WTC11 (cell line): ENCODE data around the gene ADAM17. TPM values are rescaled to one million over a fixed set of nuclear protein-coding genes. Genes with fewer than 3 reads are reported as not detected.
A peak's percentile ranks its signal among the peaks of the same experiment; 100 is the strongest.

Experiments
- ATAC-seq: fragments of 200-7000 bp; cut with Tn5 transposase; 2 replicates; pipeline ENCODE4 v1.10.0; 2021; ENCODE audit warnings: mild to moderate bottlenecking, moderate library complexity
- CTCF ChIA-PET: fragments of 300-600 bp; sonication (Branson Sonifier 250); formaldehyde crosslinking; loops from one replicate; lab custom pipeline; 2021; ENCODE audit warnings: antibody characterized with exemption; lab: Charles Lee
- POLR2A ChIA-PET: fragments of 350-600 bp; sonication (Branson Sonifier 250); formaldehyde crosslinking; loops from one replicate; lab custom pipeline; 2021; ENCODE audit warnings: antibody characterized with exemption; lab: Charles Lee
- DNase-seq: peaks from one replicate; pipeline ENCODE4 v3.0.0; 2021; ENCODE audit warnings: low spot score
- H3K27ac Mint-ChIP-seq: 2 replicates; pipeline ENCODE4 v1.8.0; 2021; ENCODE audit warnings: mixed read lengths
- H3K27me3 Mint-ChIP-seq: 2 replicates; pipeline ENCODE4 v1.8.0; 2021; ENCODE audit warnings: low read depth, mild to moderate bottlenecking, moderate library complexity, mixed read lengths
- H3K36me3 Mint-ChIP-seq: 2 replicates; pipeline ENCODE4 v1.8.0; 2021; ENCODE audit warnings: mixed read lengths
- H3K4me1 Mint-ChIP-seq: 2 replicates; pipeline ENCODE4 v1.8.0; 2022; ENCODE audit warnings: mixed read lengths
- H3K4me3 Mint-ChIP-seq: 2 replicates; pipeline ENCODE4 v1.8.0; 2021; ENCODE audit warnings: mild to moderate bottlenecking, moderate library complexity, mixed read lengths
- H3K9me3 Mint-ChIP-seq: 2 replicates; pipeline ENCODE4 v1.8.0; 2021; ENCODE audit warnings: mixed read lengths
- AFF4 ChIP-seq: sonication (generic); formaldehyde crosslinking; IDR thresholded peaks from 2 replicates; pipeline ENCODE4 v1.8.1; 2023; ENCODE audit warnings: mild to moderate bottlenecking, missing genetic modification reagents, borderline replicate concordance
- CBFB ChIP-seq: sonication (generic); formaldehyde crosslinking; IDR thresholded peaks from 2 replicates; pipeline ENCODE4 v1.8.1; 2022; ENCODE audit warnings: mild to moderate bottlenecking, low read depth, missing genetic modification reagents
- CREM ChIP-seq: sonication (generic); formaldehyde crosslinking; IDR thresholded peaks from 2 replicates; pipeline ENCODE4 v1.8.1; 2022; ENCODE audit warnings: mild to moderate bottlenecking, missing genetic modification reagents, moderate library complexity
- E2F4 ChIP-seq: sonication (generic); formaldehyde crosslinking; IDR thresholded peaks from 2 replicates; pipeline ENCODE4 v1.8.1; 2022; ENCODE audit warnings: low read depth, mild to moderate bottlenecking, moderate library complexity, missing genetic modification reagents, borderline replicate concordance
- ELF4 ChIP-seq: sonication (generic); formaldehyde crosslinking; IDR thresholded peaks from 2 replicates; pipeline ENCODE4 v1.8.1; 2022; ENCODE audit warnings: low read depth, mild to moderate bottlenecking, moderate library complexity, missing genetic modification reagents
- EMX1 ChIP-seq: fragments of 250-450 bp; sonication (Bioruptor Pico); IDR thresholded peaks from 2 replicates; pipeline ENCODE4 v1.8.0; 2021; ENCODE audit warnings: mild to moderate bottlenecking
- ERG ChIP-seq: fragments of 250-450 bp; sonication (Bioruptor Pico); IDR thresholded peaks from 2 replicates; pipeline ENCODE4 v1.8.0; 2021; ENCODE audit warnings: mild to moderate bottlenecking
- FOXK1 ChIP-seq: sonication (generic); formaldehyde crosslinking; IDR thresholded peaks from 2 replicates; pipeline ENCODE4 v1.8.0; 2022; ENCODE audit warnings: mild to moderate bottlenecking, moderate library complexity, missing genetic modification reagents
- GABPB1 ChIP-seq: sonication (generic); formaldehyde crosslinking; IDR thresholded peaks from 2 replicates; pipeline ENCODE4 v1.8.1; 2023; ENCODE audit warnings: mild to moderate bottlenecking, missing genetic modification reagents
- GRHL2 ChIP-seq: fragments of 250-450 bp; sonication (Bioruptor Pico); IDR thresholded peaks from 2 replicates; pipeline ENCODE4 v1.8.0; 2022; ENCODE audit warnings: mild to moderate bottlenecking, moderate library complexity; ENCODE audit not compliant: insufficient replicate concordance, severe bottlenecking
- GTF2I ChIP-seq: fragments of 250-450 bp; sonication (Bioruptor Pico); conservative IDR thresholded peaks from 2 replicates; pipeline ENCODE4 v1.4.0; 2021; ENCODE audit warnings: mild to moderate bottlenecking
- IRF2 ChIP-seq: sonication (generic); formaldehyde crosslinking; IDR thresholded peaks from 2 replicates; pipeline ENCODE4 v1.8.0; 2022; ENCODE audit warnings: low read depth, missing genetic modification reagents, borderline replicate concordance
- MLX ChIP-seq: sonication (generic); formaldehyde crosslinking; IDR thresholded peaks from 2 replicates; pipeline ENCODE4 v1.8.1; 2023; ENCODE audit warnings: mild to moderate bottlenecking, missing genetic modification reagents, moderate library complexity
- NFATC4 ChIP-seq: fragments of 250-450 bp; sonication (Bioruptor Pico); IDR thresholded peaks from 2 replicates; pipeline ENCODE4 v1.9.0; 2021; ENCODE audit warnings: mild to moderate bottlenecking
- ZBTB43 ChIP-seq: sonication (generic); formaldehyde crosslinking; IDR thresholded peaks from 2 replicates; pipeline ENCODE4 v1.8.1; 2023; ENCODE audit warnings: mild to moderate bottlenecking, missing genetic modification reagents
- ZNF416 ChIP-seq: fragments of 250-450 bp; sonication (Bioruptor Pico); IDR thresholded peaks from 2 replicates; pipeline ENCODE4 v1.9.0; 2021; ENCODE audit warnings: mild to moderate bottlenecking, inconsistent platforms
- ZNF425 ChIP-seq: fragments of 250-450 bp; sonication (Bioruptor Pico); conservative IDR thresholded peaks from 2 replicates; pipeline ENCODE4 v1.9.0; 2021; ENCODE audit warnings: mild to moderate bottlenecking
- ZNF532 ChIP-seq: fragments of 250-450 bp; sonication (Bioruptor Pico); IDR thresholded peaks from 2 replicates; pipeline ENCODE4 v1.9.0; 2021; ENCODE audit warnings: mild to moderate bottlenecking, borderline replicate concordance
- total RNA-seq: library from RNA; stranded (reverse); gene quantifications from 3 replicates; pipeline ENCODE4 v1.2.3, GENCODE V29; 2021

ADAM17 gene
- total RNA-seq, 1 experiment from 2014 or later: 25.9 TPM

- H3K27me3 Mint-ChIP-seq: no peaks in the 10 kb centered on the region
- DNase-seq: no peak
- peaks cover 33% of the 10 kb centered on the region for H3K36me3 Mint-ChIP-seq
- H3K4me1 Mint-ChIP-seq: peaks cover 8% of the 10 kb centered on the region; the same call in 1 of the 2 replicates
- peak overlapping the region; percentile 22; the same call in 1 of the 2 replicates for H3K27ac Mint-ChIP-seq
- CTCF ChIA-PET: no interaction called here
- H3K4me3 Mint-ChIP-seq: no peak overlapping the region
- TF ChIP-seq CREM (CRISPR knock-in tag) (no peak), ELF4 (CRISPR knock-in tag) (no peak), GRHL2 (CRISPR knock-in tag) (no peak), IRF2 (no peak), GABPB1 (no peak), MLX (no peak), AFF4 (CRISPR knock-in tag) (no peak), E2F4 (CRISPR knock-in tag) (no peak), ERG (no peak), CBFB (CRISPR knock-in tag) (no peak), ZNF416 (CRISPR knock-in tag) (no peak), FOXK1 (CRISPR knock-in tag) (no peak), GTF2I (CRISPR knock-in tag) (no peak)
- POLR2A ChIA-PET: no interaction called here
- no peak for ATAC-seq
- H3K9me3 Mint-ChIP-seq: peaks cover 9% of the 10 kb centered on the region
Observed at GRCh38 chr2:9594366-9595054, 38.9 kb upstream of the ADAM17 start.

- Mint-ChIP-seq H3K36me3 (peaks cover 27% of the 10 kb centered on the region), H3K27ac (no peak overlapping the region)
- POLR2A ChIA-PET: no interaction called here
- TF ChIP-seq NFATC4 (CRISPR knock-in tag) (no peak), ZBTB43 (CRISPR knock-in tag) (no peak), EMX1 (no peak), ZNF425 (no peak), CBFB (CRISPR knock-in tag) (no peak), ZNF532 (CRISPR knock-in tag) (no peak), IRF2 (no peak), ZNF416 (CRISPR knock-in tag) (no peak)
Observed at GRCh38 chr2:9593925-9594324, 38.3 kb upstream of the ADAM17 start.

More at GRCh38 chr2:9593925-9594324, 38.3 kb upstream of the ADAM17 start:
- no peak overlapping the region for H3K4me3 Mint-ChIP-seq
- H3K9me3 Mint-ChIP-seq: peaks cover 3% of the 10 kb centered on the region
- ATAC-seq (no peak), DNase-seq (no peak)
- CTCF ChIA-PET: no interaction called here
- H3K4me1 Mint-ChIP-seq: peaks cover 8% of the 10 kb centered on the region; the same call in 1 of the 2 replicates
- no peaks in the 10 kb centered on the region for H3K27me3 Mint-ChIP-seq
